DMS153 treated with DMSO at 0.1 percent for 48 hours (cell line): ENCODE results near the gene RPF1.
"Not testable (repeated sequence)": the region's sequence is repeated elsewhere in the genome, so short reads cannot be mapped to it uniquely, and the experiment has no call there.

Experiments
- DNase-seq: peaks from one replicate; lab custom pipeline; 2025; ENCODE audit not compliant: unreplicated experiment; lab: John Stamatoyannopoulos, UW

RPF1 gene

GRCh38 chr1:84478876-84479868 lies at the start of gene RPF1:
Gene RPF1, plus strand, starts transcription at chr1:84479266. Its CDS starts 16 bp downstream, at chr1:84479282.
- peak; percentile 80 for DNase-seq

DNA sequence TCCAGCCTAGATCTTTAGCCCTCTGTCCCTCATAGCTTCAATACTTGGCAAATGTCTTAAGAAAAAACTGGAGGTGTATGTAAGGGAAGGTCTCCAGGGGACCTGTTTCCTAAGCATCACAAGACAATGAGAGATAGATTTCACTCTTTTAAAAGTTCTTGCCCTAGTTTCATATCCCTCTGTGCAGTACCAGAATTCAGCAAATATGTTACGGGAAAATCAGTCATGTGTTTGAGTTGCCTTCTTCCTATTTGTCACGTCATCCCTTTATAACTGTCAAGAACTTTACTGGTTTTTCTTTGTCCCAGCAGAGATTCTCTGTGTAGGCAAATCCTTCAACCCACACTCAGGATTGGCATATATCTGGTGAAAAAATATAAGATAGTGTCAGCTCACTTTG lies 48.5 kb upstream of the RPF1 start:
- DNase-seq = no peak

DNA sequence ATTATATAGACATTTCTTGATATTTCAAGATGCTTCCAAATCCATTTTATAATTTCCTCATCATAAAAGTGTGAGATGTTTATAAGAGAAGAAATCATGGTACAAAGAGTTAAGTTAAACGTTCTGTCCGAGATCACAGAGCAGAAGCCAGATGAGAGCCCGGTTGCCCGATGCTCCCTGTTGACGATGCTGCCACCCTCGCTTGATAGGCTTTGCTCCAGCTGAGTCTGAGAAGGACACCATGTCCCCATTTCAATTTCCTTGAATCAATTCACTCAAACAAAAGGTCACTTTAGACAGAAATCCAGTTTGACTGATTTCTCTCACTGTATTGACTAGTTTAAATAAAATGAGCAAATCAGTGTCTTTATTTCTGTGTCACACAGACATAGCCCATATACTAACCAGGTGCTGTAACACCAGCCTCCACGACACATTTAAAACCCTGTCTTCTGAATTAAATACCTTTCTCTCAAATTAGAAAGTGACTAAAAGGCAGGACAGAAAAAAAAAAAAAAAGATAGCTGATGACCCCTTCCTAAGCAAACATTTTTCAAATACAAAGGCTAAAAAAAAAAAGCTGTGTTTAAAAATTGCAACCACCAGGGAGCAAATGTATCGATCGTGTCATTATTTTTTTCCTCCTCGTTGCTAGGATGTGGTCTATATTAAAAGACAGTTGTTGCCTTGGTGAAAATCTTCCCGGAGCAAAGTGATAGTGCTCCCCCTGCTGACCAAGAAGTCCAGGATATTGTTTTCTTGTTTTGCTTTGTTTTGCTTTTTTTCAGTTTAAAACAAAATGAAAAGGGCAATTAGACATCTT lies 45.6 kb upstream of the RPF1 start:
- peak; percentile 93 for DNase-seq

DNA sequence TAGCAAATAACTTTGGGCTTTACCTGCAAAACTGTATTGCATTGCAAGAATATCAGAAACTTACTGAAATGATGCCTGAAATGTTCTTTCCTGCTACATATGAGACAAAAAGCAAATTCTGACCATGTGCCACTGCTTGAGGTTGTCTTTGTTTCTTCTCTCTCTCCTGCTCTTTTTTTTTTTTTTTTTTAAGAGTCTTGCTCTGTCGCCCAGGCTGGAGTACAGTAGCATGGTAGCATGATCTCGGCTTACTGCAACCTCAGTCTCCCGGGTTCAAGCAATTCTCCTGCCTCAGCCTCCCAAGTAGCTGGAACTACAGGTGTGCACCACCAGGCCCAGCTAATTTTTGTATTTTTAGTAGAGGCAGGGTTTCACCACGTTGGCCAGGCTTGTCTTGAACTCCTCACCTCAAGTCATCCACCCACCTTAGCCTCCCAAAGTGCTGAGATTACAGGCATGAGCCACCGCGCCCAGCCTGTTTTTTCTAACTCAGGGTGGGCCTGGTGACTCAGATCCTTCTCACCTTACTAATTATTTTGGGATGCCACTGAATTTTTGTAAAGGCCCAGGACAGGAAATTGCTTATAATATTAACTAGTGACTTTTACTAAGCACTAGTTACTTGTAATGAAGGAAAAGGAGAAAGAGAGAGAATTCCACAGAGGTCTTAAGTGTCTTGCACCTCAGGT lies 44.8 kb upstream of the RPF1 start:
- no peak for DNase-seq

DNA sequence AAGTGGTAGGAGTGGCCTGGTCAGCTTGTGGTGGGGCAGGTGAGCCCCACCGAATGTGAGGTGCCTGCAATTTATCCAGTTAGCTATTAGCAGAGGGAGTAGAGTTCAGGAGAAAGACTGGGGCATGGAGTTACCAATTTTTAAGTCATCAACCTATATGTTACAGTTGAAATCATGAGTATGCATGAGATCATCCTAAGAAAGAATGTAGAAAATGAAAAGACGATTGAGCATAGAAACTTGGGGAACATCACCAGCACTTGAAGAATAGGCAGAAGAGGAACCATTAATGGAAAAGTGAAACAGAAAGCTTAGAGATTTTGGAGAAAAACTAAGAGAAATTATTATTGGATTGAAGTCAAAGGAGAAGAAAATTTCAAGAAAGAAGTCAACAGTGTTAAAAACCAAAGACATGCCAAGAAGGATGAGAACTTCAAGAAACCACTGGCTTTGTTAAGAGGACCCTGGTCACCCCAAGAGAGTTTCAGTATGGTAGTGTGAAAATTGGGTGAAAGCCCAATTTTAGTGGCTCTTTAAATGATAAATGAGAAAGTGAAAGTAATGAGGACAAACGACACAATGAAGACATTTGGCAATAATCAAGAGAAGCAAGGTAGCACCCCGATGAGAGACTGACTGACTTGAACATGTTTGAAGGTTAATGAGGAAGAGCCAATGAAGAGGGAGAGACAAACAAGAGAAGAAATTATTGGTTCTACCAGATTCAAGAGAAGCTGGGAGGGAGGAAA lies 44.1 kb upstream of the RPF1 start:
- no peak for DNase-seq

- DNase-seq = no peak
These were observed 42.0 kb upstream of the RPF1 start for GRCh38 chr1:84436876-84437655.

DNA sequence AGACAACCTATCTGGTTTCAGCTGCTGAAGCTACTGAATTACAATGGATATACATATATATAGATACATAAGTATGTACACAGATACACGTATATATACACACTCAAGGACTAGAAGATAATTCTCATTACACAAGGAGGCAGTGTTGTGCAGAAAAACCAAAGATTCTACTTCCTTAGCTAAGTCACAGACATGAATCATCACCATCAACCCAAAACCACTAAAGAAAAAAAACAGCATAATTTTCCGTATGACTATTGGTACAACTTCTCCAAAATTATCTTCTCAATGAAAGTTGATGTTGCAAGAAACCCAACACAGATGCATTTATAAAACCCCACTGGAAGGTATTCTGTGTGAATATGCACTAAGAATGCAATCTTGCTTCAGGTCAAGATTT lies 36.8 kb upstream of the RPF1 start:
- no peak for DNase-seq

DNA sequence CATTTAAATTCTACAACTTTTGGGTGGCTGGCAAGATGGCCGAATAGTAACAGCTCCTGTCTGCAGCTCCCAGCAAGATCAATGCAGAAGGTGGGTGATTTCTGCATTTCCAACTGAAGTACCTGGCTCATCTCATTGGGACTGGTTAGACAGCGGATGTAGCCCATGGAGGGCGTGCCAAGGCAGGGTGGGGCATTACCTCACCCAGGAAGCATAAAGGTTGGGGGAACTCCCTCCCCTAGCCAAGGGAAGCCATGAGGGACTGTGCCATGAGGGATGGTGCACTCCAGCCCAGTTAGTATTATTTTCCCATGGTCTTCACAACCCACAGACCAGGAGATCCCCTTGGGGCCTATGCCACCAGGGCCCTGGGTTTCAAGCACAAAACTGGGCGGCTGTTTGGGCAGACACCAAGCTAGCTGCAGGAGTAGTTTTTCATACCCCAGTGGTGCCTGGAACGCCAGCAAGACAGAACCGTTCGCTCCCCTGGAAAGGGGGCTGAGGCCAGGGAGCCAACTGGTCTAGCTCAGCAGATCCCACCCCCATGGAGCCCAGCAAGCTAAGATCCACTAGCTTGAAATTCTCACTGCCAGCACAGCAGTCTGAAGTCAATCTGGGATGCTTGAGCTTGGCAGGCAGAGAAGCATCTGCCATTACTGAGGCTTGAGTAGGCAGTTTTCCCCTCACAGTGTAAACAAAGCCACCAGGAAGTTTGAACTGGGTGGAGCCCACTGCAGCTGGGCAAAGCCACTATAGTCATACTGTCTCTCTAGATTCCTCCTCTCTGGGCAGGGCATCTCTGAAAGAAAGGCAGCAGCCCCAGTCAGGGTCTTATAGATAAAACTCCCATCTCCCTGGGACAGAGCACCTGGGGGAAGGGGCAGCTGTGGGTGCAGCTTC lies 36.1 kb upstream of the RPF1 start:
- not testable (repeated sequence) for DNase-seq

DNA sequence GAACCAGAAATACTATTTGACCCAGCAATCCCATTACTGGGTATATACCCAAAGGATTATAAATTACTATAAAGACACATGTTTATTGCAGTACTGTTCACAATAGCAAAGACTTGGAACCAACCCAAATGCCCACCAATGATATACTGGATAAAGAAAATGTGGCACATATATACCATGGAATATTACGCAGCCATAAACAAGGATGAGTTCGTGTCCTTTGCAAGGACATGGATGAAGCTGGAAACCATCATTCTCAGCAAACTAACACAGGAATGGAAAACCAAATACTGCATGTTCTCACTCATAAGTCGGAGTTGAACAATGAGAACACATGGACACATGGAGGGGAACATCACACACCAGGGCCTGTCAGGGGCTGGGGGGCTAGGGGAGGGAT lies 30.4 kb upstream of the RPF1 start:
- not testable (repeated sequence) for DNase-seq

- DNase-seq = no peak
These were observed 28.2 kb upstream of the RPF1 start for GRCh38 chr1:84450910-84451309.

GRCh38 chr1:84452436-84452835 lies 26.6 kb upstream of the RPF1 start:
- DNase-seq = no peak

DNA sequence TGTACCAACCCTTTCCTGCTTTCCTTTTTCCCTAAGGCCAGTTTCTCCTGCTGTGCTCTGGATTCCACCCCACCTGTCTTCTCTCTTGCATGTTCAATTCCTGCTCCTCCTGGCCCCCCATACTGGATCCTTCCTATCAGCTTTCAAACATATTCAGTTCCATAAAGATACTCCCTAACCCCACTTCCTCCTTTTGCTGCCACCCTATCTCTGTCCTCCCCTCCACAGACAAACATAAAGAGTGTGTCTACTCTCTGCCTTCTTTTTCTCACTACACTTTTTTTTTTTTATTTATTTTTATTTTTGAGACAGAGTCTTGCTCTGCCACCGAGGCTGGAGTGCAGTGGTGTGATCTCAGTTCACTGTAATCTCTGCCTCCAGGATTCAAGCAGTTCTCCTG lies 16.9 kb upstream of the RPF1 start:
- DNase-seq = no peak

GRCh38 chr1:84467298-84467697 lies 11.8 kb upstream of the RPF1 start:
- DNase-seq = no peak

GRCh38 chr1:84476225-84476624 lies 2.8 kb upstream of the RPF1 start:
- DNase-seq = no peak

GRCh38 chr1:84479998-84480397 lies 932 bp downstream of the RPF1 start:
- no peak for DNase-seq

DNA sequence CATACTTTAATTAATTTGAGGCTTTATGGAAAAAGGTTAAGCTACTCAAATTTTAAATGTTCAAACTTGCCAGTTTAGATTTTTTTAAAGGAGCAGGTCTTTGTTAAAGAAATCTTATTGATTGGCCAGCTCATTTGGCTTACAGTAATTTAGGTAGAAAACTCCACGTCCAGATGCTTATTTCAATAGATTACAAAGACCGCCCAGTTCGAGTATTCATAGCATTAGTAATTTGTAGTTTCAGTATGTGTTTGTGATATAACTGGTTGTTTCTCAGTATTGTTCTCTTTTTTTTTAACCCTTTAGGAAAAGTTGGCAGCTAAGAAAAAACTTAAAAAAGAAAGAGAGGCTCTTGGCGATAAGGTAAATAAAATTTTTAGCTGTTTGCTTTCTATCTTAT lies 1.6 kb downstream of the RPF1 start:
- DNase-seq = no peak

DNA sequence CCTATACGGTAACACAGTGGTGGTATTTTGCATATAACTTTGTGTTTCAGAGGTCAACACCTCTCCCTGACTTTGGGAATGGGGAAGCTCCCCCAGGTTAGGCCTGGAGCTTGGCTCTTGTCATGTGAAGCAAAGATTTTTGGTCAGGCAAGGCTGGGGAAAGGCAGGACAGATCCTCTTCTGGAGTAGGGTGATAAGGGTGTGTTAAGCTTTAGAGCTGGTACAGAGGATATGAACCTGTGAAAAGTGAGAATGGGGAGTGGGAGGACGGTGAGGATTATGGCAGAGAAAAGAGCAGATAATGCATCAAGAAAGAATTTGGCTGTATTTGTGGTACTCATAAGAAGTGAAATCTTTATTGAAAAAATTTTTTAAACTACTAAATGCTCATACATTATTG lies 2.3 kb downstream of the RPF1 start:
- DNase-seq = no peak

- no peak for DNase-seq
These were observed 9.0 kb downstream of the RPF1 start for GRCh38 chr1:84488107-84488506.

GRCh38 chr1:84489766-84490165 lies 10.7 kb downstream of the RPF1 start:
- no peak for DNase-seq
